Bronchial epithelial cell (primary cell): Measurements from ENCODE around the gene MLIP. TPM values are rescaled to one million over a fixed set of nuclear protein-coding genes. Genes with fewer than 3 reads are reported as not detected.

Experiments
- DNase-seq: peaks from one replicate; pipeline ENCODE4 v3.0.0-alpha.2; 2010; ENCODE audit warnings: low read depth
- FAIRE-seq: peaks from 2 replicates; lab custom pipeline; 2011; peaks lifted over from hg19 to GRCh38; lab: Jason Lieb, UNC
- H3K27me3 ChIP-seq: 2 replicates; pipeline ENCODE4 v1.5.1; 2011; ENCODE audit warnings: low read length; ENCODE audit not compliant: control insufficient read depth, insufficient read depth
- H3K36me3 ChIP-seq: 2 replicates; pipeline ENCODE4 v1.5.1; 2011; ENCODE audit warnings: low read length; ENCODE audit not compliant: control insufficient read depth, insufficient read depth
- H3K4me3 ChIP-seq: 2 replicates; pipeline ENCODE4 v1.5.1; 2011; ENCODE audit warnings: mild to moderate bottlenecking, low read depth, low read length, control low read depth
- CTCF ChIP-seq: IDR thresholded peaks from 2 replicates; pipeline ENCODE4 v1.5.1; 2011; ENCODE audit warnings: mild to moderate bottlenecking, moderate library complexity, low read length, control low read depth, inconsistent platforms; ENCODE audit not compliant: insufficient read depth, severe bottlenecking
- total RNA-seq: library from RNA; depleted of rRNA; stranded (reverse); fragments of >200 nt; gene quantifications from 2 replicates; pipeline ENCODE4 v1.2.1, GENCODE V29; 2014

The MLIP gene
- total RNA-seq, 1 donor from 2014 or later: 0.53 TPM

- no peak for FAIRE-seq
- no peak for TF ChIP-seq CTCF
- DNase-seq: no peak
These were observed 151.7 kb downstream of the MLIP start for GRCh38 chr6:54262971-54263370.

GRCh38 chr6:54264581-54265272 is 153.5 kb downstream of the MLIP start:
- Histone ChIP-seq H3K4me3 (no peak overlapping the region), H3K36me3 (no peaks in the 10 kb centered on the region), H3K27me3 (no peaks in the 10 kb centered on the region)
- no peak for DNase-seq
- no peak for FAIRE-seq
- TF ChIP-seq CTCF: no peak

More at GRCh38 chr6:54262971-54263370, 151.7 kb downstream of the MLIP start:
- Histone ChIP-seq H3K27me3 (no peaks in the 10 kb centered on the region), H3K4me3 (no peak overlapping the region), H3K36me3 (no peaks in the 10 kb centered on the region)

- H3K36me3 ChIP-seq: no peaks in the 10 kb centered on the region
- no peak overlapping the region for H3K4me3 ChIP-seq
- FAIRE-seq: no peak
- H3K27me3 ChIP-seq: no peaks in the 10 kb centered on the region
- TF ChIP-seq CTCF: no peak
- DNase-seq: no peak
These were observed 155.2 kb downstream of the MLIP start for GRCh38 chr6:54266400-54266923.

GRCh38 chr6:54267798-54268197 is 156.6 kb downstream of the MLIP start:
- Histone ChIP-seq H3K4me3 (no peak overlapping the region), H3K27me3 (no peaks in the 10 kb centered on the region), H3K36me3 (no peaks in the 10 kb centered on the region)
- FAIRE-seq (no peak), DNase-seq (peak; percentile 59)
- TF ChIP-seq CTCF: peak; percentile 42

- H3K4me3 ChIP-seq: no peak overlapping the region
- FAIRE-seq (no peak), DNase-seq (no peak)
- no peaks in the 10 kb centered on the region for H3K27me3 ChIP-seq
- no peaks in the 10 kb centered on the region for H3K36me3 ChIP-seq
- TF ChIP-seq CTCF: no peak
These were observed 162.1 kb downstream of the MLIP start for GRCh38 chr6:54273214-54273820.
